ENCODE data around the gene ESAM.

Gene ESAM, protein sequence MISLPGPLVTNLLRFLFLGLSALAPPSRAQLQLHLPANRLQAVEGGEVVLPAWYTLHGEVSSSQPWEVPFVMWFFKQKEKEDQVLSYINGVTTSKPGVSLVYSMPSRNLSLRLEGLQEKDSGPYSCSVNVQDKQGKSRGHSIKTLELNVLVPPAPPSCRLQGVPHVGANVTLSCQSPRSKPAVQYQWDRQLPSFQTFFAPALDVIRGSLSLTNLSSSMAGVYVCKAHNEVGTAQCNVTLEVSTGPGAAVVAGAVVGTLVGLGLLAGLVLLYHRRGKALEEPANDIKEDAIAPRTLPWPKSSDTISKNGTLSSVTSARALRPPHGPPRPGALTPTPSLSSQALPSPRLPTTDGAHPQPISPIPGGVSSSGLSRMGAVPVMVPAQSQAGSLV

DNA sequence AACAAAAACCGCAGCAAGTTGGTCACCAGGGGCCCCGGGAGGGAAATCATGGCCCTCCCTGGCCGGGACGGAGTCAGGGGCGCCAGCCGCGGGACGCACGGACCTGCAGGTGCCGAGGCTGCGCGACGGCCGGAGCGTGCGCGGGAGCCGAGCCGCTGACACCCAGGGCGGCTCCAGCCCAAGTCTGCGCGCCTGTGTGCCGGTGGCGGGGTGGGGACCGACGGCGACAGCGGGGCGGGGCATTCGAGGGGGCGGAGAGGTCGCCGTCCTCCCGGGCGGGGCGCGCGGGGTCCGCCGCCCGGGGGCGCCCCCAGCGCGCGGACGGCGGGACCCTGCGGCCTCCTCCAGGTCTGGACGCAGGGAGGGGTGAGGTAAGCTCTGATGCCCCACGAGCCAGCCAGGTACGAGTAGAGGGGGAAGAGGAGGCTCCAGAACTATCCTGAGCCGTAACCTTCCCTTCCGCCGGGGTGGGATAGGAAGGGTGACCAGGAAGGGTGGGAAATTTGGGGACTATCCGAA is at the start of gene ESAM:
ESAM (minus strand) TSS at position 186 of the 519 bp plus-strand sequence; CDS start at position 50, 136 bp downstream.
- H3K4me3 ChIP-seq (ENCODE audit: low read depth, low read length) = no peak within 1 kb of the TSS
- DNase-seq (ENCODE audit: low read depth) = no peak
- TF ChIP-seq CTCF (IDR thresholded peaks at IDR 0.05; ENCODE audit: low read depth, low read length) = no peak

GRCh38 chr11:124811399-124812125 is 49.5 kb upstream of the ESAM start:
- no peak for DNase-seq (ENCODE audit: low read depth)
- H3K4me3 ChIP-seq (ENCODE audit: low read depth, low read length) = no peak overlapping the region
- TF ChIP-seq MYC (IDR thresholded peaks at IDR 0.05; ENCODE audit: low read depth, low read length) (no peak), POLR2A (IDR thresholded peaks at IDR 0.05; ENCODE audit: extremely low read depth, insufficient read length) (no peak), CTCF (IDR thresholded peaks at IDR 0.05; ENCODE audit: low read depth, low read length) (no peak)
- TF ChIP-seq, protein P1, sequence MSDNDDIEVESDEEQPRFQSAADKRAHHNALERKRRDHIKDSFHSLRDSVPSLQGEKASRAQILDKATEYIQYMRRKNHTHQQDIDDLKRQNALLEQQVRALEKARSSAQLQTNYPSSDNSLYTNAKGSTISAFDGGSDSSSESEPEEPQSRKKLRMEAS (IDR thresholded peaks at IDR 0.05; ENCODE audit: low read depth, low read length) = no peak

DNA sequence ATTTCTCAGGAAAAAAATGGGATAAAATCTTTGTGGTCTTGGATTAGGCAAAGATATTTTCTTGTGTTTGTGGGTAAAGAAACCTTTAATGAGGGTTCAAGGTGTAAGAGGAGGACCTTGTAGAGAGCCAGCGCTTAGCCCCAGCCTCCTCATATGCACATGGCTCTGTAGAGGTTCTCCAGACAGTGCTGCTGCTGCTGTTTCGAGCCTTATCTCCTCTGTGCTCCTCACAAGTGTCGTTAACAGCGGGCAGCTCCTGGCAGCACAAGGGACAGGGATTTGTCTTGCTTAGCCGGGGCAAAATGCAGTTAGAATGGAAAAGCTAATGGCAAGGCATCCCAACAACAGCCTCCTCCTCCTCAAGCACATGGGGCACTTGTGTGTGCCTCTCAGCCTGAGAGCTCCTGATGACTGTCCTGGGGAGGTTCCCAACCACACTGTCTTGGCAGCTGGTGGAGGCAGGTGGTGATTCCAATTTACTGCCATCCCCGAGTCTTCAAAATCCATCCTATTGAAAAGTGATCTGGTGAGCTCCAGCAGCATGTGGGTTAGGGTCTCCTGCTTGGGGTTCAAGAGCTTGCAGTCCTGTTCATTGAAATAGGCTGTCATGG is 45.7 kb upstream of the ESAM start:
- no peak overlapping the region for H3K4me3 ChIP-seq (ENCODE audit: low read depth, low read length)
- TF ChIP-seq CTCF (IDR thresholded peaks at IDR 0.05; ENCODE audit: low read depth, low read length) = no peak
- no peak for TF ChIP-seq MYC (IDR thresholded peaks at IDR 0.05; ENCODE audit: low read depth, low read length)
- TF ChIP-seq POLR2A (IDR thresholded peaks at IDR 0.05; ENCODE audit: extremely low read depth, insufficient read length) = no peak
- TF ChIP-seq, protein P1 (IDR thresholded peaks at IDR 0.05; ENCODE audit: low read depth, low read length) = no peak
- no peak for DNase-seq (ENCODE audit: low read depth)

- no peak overlapping the region for H3K4me3 ChIP-seq (ENCODE audit: low read depth, low read length)
- TF ChIP-seq, protein P1 (IDR thresholded peaks at IDR 0.05; ENCODE audit: low read depth, low read length) = no peak
- no peak for TF ChIP-seq POLR2A (IDR thresholded peaks at IDR 0.05; ENCODE audit: extremely low read depth, insufficient read length)
- TF ChIP-seq CTCF (IDR thresholded peaks at IDR 0.05; ENCODE audit: low read depth, low read length) = no peak
- TF ChIP-seq MYC (IDR thresholded peaks at IDR 0.05; ENCODE audit: low read depth, low read length) = no peak
Observed at GRCh38 chr11:124807201-124807600, 45.1 kb upstream of the ESAM start.

DNA sequence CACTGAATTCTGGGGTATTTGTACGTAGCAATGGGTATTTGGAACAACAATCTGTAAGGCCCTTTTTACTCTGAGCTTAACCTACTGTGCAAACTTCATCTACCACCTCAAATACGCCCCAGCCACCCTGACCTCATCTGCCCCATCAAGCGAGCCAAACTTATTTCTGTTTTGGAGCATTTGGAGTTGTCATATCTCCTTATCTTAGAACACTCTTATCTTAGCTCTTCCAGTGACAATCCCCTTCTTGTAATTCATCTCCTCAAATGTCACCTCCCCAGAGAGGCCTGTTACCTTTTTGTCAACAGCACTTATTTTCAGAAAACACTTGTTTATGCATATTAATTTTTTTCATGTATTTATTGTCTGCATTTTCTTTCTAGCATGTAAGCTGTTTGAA is 42.8 kb upstream of the ESAM start:
- TF ChIP-seq, protein P1 (IDR thresholded peaks at IDR 0.05; ENCODE audit: low read depth, low read length) = no peak
- no peak for TF ChIP-seq POLR2A (IDR thresholded peaks at IDR 0.05; ENCODE audit: extremely low read depth, insufficient read length)
- TF ChIP-seq CTCF (IDR thresholded peaks at IDR 0.05; ENCODE audit: low read depth, low read length) = no peak
- TF ChIP-seq MYC (IDR thresholded peaks at IDR 0.05; ENCODE audit: low read depth, low read length) = no peak
- no peak overlapping the region for H3K4me3 ChIP-seq (ENCODE audit: low read depth, low read length)

More at GRCh38 chr11:124807201-124807600, 45.1 kb upstream of the ESAM start:
- no peak for DNase-seq (ENCODE audit: low read depth)

More for the DNA sequence above, 42.8 kb upstream of the ESAM start:
- DNase-seq (ENCODE audit: low read depth) = no peak
